HepG2 (cell line): Measurements from ENCODE around the gene MRPL54. TPM values are rescaled to one million over a fixed set of nuclear protein-coding genes. Genes with fewer than 3 reads are reported as not detected.

Experiments
- ATAC-seq: fragments of 200-7000 bp; cut with Tn5 transposase; 3 replicates; pipeline ENCODE4 v1.9.1; 2020; ENCODE audit warnings: mild to moderate bottlenecking, moderate library complexity
- BruUV-seq: library from RNA; stranded (reverse); fragments of 400-500 nt; replicated peaks from 2 replicates; lab custom pipeline; 2021; lab: Mats Ljungman, UMichigan
- CTCF ChIA-PET: fragments of 300-600 bp; formaldehyde crosslinking; extraction: SDS; loops from one replicate; lab custom pipeline; 2021; ENCODE audit warnings: low total read pairs, inconsistent platforms, low intra/inter-chr PET ratio; lab: Yijun Ruan, JAX
- POLR2A ChIA-PET: fragments of 350-600 bp; sonication (Branson Sonifier 250); formaldehyde crosslinking; loops from one replicate; lab custom pipeline; 2020; ENCODE audit warnings: antibody characterized with exemption, inconsistent platforms; lab: Yijun Ruan, JAX
- DNase-seq: peaks from one replicate; pipeline ENCODE4 v3.0.0-alpha.2; 2015; ENCODE audit warnings: low spot score
- FAIRE-seq: peaks from 3 replicates; lab custom pipeline; 2011; peaks lifted over from hg19 to GRCh38; lab: Jason Lieb, UNC
- H2AFZ ChIP-seq: one replicate; pipeline ENCODE4 v1.6.1; 2011; ENCODE audit warnings: low read length, inconsistent platforms
- H3K27ac ChIP-seq: fragments of 300-600 bp; 3 replicates; pipeline ENCODE4 v1.8.0; 2011; ENCODE audit warnings: mixed run types, mild to moderate bottlenecking, mixed read lengths, low read length, inconsistent platforms; ENCODE audit not compliant: insufficient read depth; ENCODE audit errors: extremely low read length
- H3K27me3 ChIP-seq, 2 experiments: fragments of 200-600 bp in 1 of 2; 2 replicates in 1 of 2; 3 replicates in 1 of 2; pipeline versions ENCODE4 v1.6.0 to v1.8.0; 2011; ENCODE audit warnings: low read length in 2 of 2, mild to moderate bottlenecking in 2 of 2, moderate library complexity in 2 of 2, inconsistent platforms in 1 of 2; ENCODE audit not compliant: insufficient read depth in 2 of 2, control insufficient read depth in 1 of 2
- H3K36me3 ChIP-seq, 2 experiments: fragments of 200-600 bp in 1 of 2; replicated peaks in 1 of 2; 2 replicates in 1 of 2; 3 replicates in 1 of 2; pipeline versions ENCODE4 v1.5.1 to v1.8.0; 2011; ENCODE audit warnings: low read length in 2 of 2, inconsistent platforms in 1 of 2; ENCODE audit not compliant: insufficient read depth in 2 of 2, control insufficient read depth in 1 of 2
- H3K4me1 ChIP-seq: 2 replicates; pipeline ENCODE4 v1.5.1; 2012; ENCODE audit warnings: low read length, inconsistent platforms; ENCODE audit not compliant: insufficient read depth
- H3K4me2 ChIP-seq: 2 replicates; pipeline ENCODE4 v1.6.0; 2011; ENCODE audit warnings: low read depth, low read length, inconsistent platforms
- H3K4me3 ChIP-seq, 3 experiments: fragments of 200-600 bp in 1 of 3; sonication (generic), shearing (Covaris generic) in 1 of 3; replicated peaks in 1 of 3; 2 replicates each; pipeline ENCODE4 v1.5.1; 2011 to 2016; ENCODE audit warnings: low read length in 3 of 3, inconsistent platforms in 2 of 3, low read depth in 2 of 3, mild to moderate bottlenecking in 2 of 3, control low read depth in 1 of 3, mixed read lengths in 1 of 3; ENCODE audit not compliant: insufficient read depth in 1 of 3
- H3K79me2 ChIP-seq: one replicate; pipeline ENCODE4 v1.6.1; 2011; ENCODE audit warnings: low read length, inconsistent platforms; ENCODE audit not compliant: insufficient read depth
- H3K9ac ChIP-seq: 2 replicates; pipeline ENCODE4 v1.6.0; 2011; ENCODE audit warnings: mild to moderate bottlenecking, low read depth, low read length, inconsistent platforms; ENCODE audit not compliant: insufficient read depth
- H3K9me3 ChIP-seq: 2 replicates; pipeline ENCODE4 v1.5.1; 2012; ENCODE audit warnings: mild to moderate bottlenecking, low read length
- H4K20me1 ChIP-seq: 2 replicates; pipeline ENCODE4 v1.6.0; 2011; ENCODE audit warnings: inconsistent platforms, mild to moderate bottlenecking, low read length, moderate library complexity; ENCODE audit not compliant: insufficient read depth
- ASH2L ChIP-seq: fragments of 300-600, 200-600 bp; sonication (generic); IDR thresholded peaks from 2 replicates; pipeline ENCODE4 v1.7.0; 2017; ENCODE audit warnings: low read depth, mild to moderate bottlenecking, moderate library complexity, mixed read lengths, low read length; ENCODE audit not compliant: insufficient read length
- ETV6 ChIP-seq: sonication (generic); formaldehyde crosslinking; conservative IDR thresholded peaks from 2 replicates; pipeline ENCODE4 v1.4.0; 2020; ENCODE audit warnings: missing genetic modification reagents
- FOXP1 ChIP-seq, 2 experiments: fragments of 450-650 bp in 1 of 2; IDR thresholded peaks; 2 replicates each; pipeline ENCODE4 v1.6.1; 2017 to 2018; ENCODE audit warnings: antibody characterized with exemption in 1 of 2
- SIX1 ChIP-seq: sonication (generic); formaldehyde crosslinking; IDR thresholded peaks from 2 replicates; pipeline ENCODE4 v1.4.0; 2020; ENCODE audit warnings: missing genetic modification reagents, borderline replicate concordance
- STAT5B ChIP-seq: sonication (generic); formaldehyde crosslinking; IDR thresholded peaks from 2 replicates; pipeline ENCODE4 v1.4.0; 2020; ENCODE audit warnings: missing genetic modification reagents
- TSC22D2 ChIP-seq: sonication (generic); formaldehyde crosslinking; IDR thresholded peaks from 2 replicates; pipeline ENCODE4 v1.5.1; 2020; ENCODE audit warnings: missing genetic modification reagents, mild to moderate bottlenecking, borderline replicate concordance
- ZNF282 ChIP-seq: fragments of 450-650 bp; IDR thresholded peaks from 2 replicates; pipeline ENCODE4 v1.6.1; 2018; ENCODE audit not compliant: partially characterized antibody
- WGBS: methylation state at CpG from one replicate; pipeline ENCODE4 v1.1.6; 2017; ENCODE audit warnings: low lambda C conversion rate; 5-methylcytosine and 5-hydroxymethylcytosine counted together
- in situ Hi-C: cut with HindIII; loops from 2 replicates; pipeline ENCODE4 v1.10.0; 2017; ENCODE audit warnings: low pct_unique_long_range_greater_than_20kb; ENCODE audit not compliant: extremely low pct_ligation_motif_present
- intact Hi-C: fragments of 100-400 bp; cut with micrococcal nuclease; formaldehyde crosslinking; loops from one replicate; pipeline ENCODE4 v1.10.0; 2022; ENCODE audit not compliant: unreplicated experiment
- polyA plus RNA-seq, 8 experiments: library from polyadenylated mRNA; depleted of rRNA in 3 of 8; stranded (reverse) in 7 of 8; unstranded in 1 of 8; fragments of >200 nt; fragmentation: Illumina TruSeq in 4 of 8; extraction: Trizol in 4 of 8; gene quantifications; 2 replicates each; pipeline versions ENCODE4 v1.2.1 to v1.2.3, GENCODE V29; 2011 to 2016; ENCODE audit warnings: low read depth in 4 of 8, missing spikeins in 1 of 8, mixed read lengths in 1 of 8; ENCODE audit not compliant: insufficient read depth in 1 of 8
- total RNA-seq, 5 experiments: library from RNA; depleted of rRNA; stranded (reverse); fragments of >200 nt; fragmentation: Illumina TruSeq; extraction: Trizol; gene quantifications; 2 replicates each; pipeline ENCODE4 v1.2.3, GENCODE V29; 2016; ENCODE audit warnings: low read depth in 1 of 5
- TF ChIP-seq, protein P1 (sequence below): sonication (generic); formaldehyde crosslinking; IDR thresholded peaks from 2 replicates; pipeline ENCODE4 v1.5.0; 2020; ENCODE audit warnings: missing genetic modification reagents
- TF ChIP-seq, protein P2 (sequence below): sonication (generic); formaldehyde crosslinking; IDR thresholded peaks from 2 replicates; pipeline ENCODE4 v1.5.1; 2020; ENCODE audit warnings: mild to moderate bottlenecking, missing genetic modification reagents, borderline replicate concordance
- TF ChIP-seq, protein P3 (sequence below): sonication (generic); formaldehyde crosslinking; IDR thresholded peaks from 2 replicates; pipeline ENCODE4 v1.4.0; 2020; ENCODE audit warnings: missing genetic modification reagents
- TF ChIP-seq, protein P4 (sequence below): sonication (generic); formaldehyde crosslinking; conservative IDR thresholded peaks from 2 replicates; pipeline ENCODE4 v1.8.0; 2022; ENCODE audit warnings: missing genetic modification reagents

The MRPL54 gene
- total and polyA plus RNA-seq, 2 of the 13 experiments (the other 11 are each of a cell fraction or from before 2014, with no cell fraction given) = 36.8 to 66.9 TPM

DNA sequence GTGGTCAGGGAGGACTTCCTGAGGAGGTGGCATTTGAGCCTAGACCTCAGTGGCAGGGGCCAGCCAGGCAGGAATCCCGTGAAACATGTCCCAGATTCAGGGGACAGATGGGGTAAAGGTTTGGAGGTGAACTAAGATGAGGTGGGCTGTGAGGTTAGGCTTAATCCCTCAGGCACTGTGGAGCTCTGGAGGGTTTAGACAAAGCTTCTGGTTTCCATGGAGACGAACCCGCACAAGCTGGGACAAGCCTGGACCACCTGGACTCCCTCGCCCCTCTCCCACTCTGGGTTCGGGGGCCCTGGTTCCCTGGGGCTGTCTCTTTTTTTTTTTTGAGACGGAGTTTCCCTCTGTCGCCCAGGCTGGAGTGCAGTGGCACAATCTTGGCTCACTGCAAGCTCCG lies 38.6 kb upstream of the MRPL54 start:
- H3K79me2 ChIP-seq = no peaks in the 10 kb centered on the region
- intact Hi-C loops = no loop called here
- peaks cover 24% of the 10 kb centered on the region for H3K4me1 ChIP-seq
- DNase-seq (no peak), FAIRE-seq (no peak), ATAC-seq (no peak)
- TF ChIP-seq SIX1 (CRISPR knock-in tag) (no peak), STAT5B (CRISPR knock-in tag) (no peak), ZNF282 (no peak), ASH2L (no peak), FOXP1 (IDR thresholded peaks at IDR 0.05) (no peak), FOXP1 (CRISPR knock-in tag; IDR thresholded peaks at IDR 0.05) (no peak), TSC22D2 (CRISPR knock-in tag) (no peak), ETV6 (CRISPR knock-in tag) (no peak)
- TF ChIP-seq, protein P1, sequence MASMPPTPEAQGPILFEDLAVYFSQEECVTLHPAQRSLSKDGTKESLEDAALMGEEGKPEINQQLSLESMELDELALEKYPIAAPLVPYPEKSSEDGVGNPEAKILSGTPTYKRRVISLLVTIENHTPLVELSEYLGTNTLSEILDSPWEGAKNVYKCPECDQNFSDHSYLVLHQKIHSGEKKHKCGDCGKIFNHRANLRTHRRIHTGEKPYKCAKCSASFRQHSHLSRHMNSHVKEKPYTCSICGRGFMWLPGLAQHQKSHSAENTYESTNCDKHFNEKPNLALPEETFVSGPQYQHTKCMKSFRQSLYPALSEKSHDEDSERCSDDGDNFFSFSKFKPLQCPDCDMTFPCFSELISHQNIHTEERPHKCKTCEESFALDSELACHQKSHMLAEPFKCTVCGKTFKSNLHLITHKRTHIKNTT (CRISPR knock-in tag) = no peak
- TF ChIP-seq, protein P2, sequence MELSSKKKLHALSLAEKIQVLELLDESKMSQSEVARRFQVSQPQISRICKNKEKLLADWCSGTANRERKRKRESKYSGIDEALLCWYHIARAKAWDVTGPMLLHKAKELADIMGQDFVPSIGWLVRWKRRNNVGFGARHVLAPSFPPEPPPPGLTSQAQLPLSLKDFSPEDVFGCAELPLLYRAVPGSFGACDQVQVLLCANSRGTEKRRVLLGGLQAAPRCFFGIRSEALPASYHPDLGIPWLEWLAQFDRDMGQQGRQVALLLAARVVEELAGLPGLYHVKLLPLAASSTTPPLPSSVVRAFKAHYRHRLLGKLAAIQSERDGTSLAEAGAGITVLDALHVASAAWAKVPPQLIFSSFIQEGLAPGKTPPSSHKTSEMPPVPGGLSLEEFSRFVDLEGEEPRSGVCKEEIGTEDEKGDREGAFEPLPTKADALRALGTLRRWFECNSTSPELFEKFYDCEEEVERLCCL (CRISPR knock-in tag) = no peak
- TF ChIP-seq, protein P3, sequence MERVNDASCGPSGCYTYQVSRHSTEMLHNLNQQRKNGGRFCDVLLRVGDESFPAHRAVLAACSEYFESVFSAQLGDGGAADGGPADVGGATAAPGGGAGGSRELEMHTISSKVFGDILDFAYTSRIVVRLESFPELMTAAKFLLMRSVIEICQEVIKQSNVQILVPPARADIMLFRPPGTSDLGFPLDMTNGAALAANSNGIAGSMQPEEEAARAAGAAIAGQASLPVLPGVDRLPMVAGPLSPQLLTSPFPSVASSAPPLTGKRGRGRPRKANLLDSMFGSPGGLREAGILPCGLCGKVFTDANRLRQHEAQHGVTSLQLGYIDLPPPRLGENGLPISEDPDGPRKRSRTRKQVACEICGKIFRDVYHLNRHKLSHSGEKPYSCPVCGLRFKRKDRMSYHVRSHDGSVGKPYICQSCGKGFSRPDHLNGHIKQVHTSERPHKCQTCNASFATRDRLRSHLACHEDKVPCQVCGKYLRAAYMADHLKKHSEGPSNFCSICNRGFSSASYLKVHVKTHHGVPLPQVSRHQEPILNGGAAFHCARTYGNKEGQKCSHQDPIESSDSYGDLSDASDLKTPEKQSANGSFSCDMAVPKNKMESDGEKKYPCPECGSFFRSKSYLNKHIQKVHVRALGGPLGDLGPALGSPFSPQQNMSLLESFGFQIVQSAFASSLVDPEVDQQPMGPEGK = no peak
- TF ChIP-seq, protein P4, sequence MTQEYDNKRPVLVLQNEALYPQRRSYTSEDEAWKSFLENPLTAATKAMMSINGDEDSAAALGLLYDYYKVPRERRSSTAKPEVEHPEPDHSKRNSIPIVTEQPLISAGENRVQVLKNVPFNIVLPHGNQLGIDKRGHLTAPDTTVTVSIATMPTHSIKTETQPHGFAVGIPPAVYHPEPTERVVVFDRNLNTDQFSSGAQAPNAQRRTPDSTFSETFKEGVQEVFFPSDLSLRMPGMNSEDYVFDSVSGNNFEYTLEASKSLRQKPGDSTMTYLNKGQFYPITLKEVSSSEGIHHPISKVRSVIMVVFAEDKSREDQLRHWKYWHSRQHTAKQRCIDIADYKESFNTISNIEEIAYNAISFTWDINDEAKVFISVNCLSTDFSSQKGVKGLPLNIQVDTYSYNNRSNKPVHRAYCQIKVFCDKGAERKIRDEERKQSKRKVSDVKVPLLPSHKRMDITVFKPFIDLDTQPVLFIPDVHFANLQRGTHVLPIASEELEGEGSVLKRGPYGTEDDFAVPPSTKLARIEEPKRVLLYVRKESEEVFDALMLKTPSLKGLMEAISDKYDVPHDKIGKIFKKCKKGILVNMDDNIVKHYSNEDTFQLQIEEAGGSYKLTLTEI = no peak
- BruUV-seq = no TSS peak
- no peaks in the 10 kb centered on the region; a peak in 1 of 5 replicates for H3K27me3 ChIP-seq
- 82% methylated on average over 8 of the region's 8 CpGs for WGBS
- ChIA-PET CTCF (no interaction called here), POLR2A (no interaction called here)
- in situ Hi-C loops = no loop called here
- H3K4me2 ChIP-seq = no peak overlapping the region
- H3K9me3 ChIP-seq = no peaks in the 10 kb centered on the region
- H3K9ac ChIP-seq = no peak overlapping the region
- no peaks in the 10 kb centered on the region for H4K20me1 ChIP-seq
- no peak overlapping the region for H2AFZ ChIP-seq
- H3K4me3 ChIP-seq = no peak overlapping the region
- H3K36me3 ChIP-seq = no peaks in the 10 kb centered on the region
- H3K27ac ChIP-seq = no peak overlapping the region
